Kidney tubule cell (primary cell): ENCODE data around the gene ALMS1.
"Not testable (repeated sequence)": the region's sequence is repeated elsewhere in the genome, so short reads cannot be mapped to it uniquely, and the experiment has no call there.

Experiments used
- DNase-seq: peaks from one replicate; pipeline ENCODE4 v3.0.0-alpha.2; 2018; ENCODE audit warnings: low spot score

Gene ALMS1

GRCh38 chr2:73624625-73625024, 239.0 kb downstream of the ALMS1 start:
- not testable (repeated sequence) for DNase-seq

GRCh38 chr2:73626237-73626636, 240.6 kb downstream of the ALMS1 start:
- DNase-seq: not testable (repeated sequence)

- not testable (repeated sequence) for DNase-seq
Measured at GRCh38 chr2:73628493-73628892, 242.9 kb downstream of the ALMS1 start.

- not testable (repeated sequence) for DNase-seq
Measured at GRCh38 chr2:73630662-73631266, 245.1 kb downstream of the ALMS1 start.

- DNase-seq: not testable (repeated sequence)
Measured at GRCh38 chr2:73636977-73637376, 251.3 kb downstream of the ALMS1 start.

- no peak for DNase-seq
Measured at GRCh38 chr2:73638429-73638828, 252.8 kb downstream of the ALMS1 start.

GRCh38 chr2:73640511-73640911, 254.9 kb downstream of the ALMS1 start:
- DNase-seq: no peak

GRCh38 chr2:73640946-73641766, 255.5 kb downstream of the ALMS1 start:
- no peak for DNase-seq

GRCh38 chr2:73641767-73642062, 256.1 kb downstream of the ALMS1 start:
- DNase-seq: no peak

- DNase-seq: peak; percentile 66
Measured at GRCh38 chr2:73642338-73643018, 256.8 kb downstream of the ALMS1 start, which contains the start of gene NAT8. TSS of gene NAT8 (minus strand) at chr2:73642422. CDS start at chr2:73641628, 794 bp downstream.

- DNase-seq: not testable (repeated sequence)
Measured at GRCh38 chr2:73647690-73648089, 262.1 kb downstream of the ALMS1 start.

- peak; percentile 55 for DNase-seq
Measured at GRCh38 chr2:73651591-73652230, 266.1 kb downstream of the ALMS1 start.

- DNase-seq: no peak
Measured at GRCh38 chr2:73652348-73652747, 266.7 kb downstream of the ALMS1 start.

GRCh38 chr2:73654175-73654574, 268.5 kb downstream of the ALMS1 start:
- no peak for DNase-seq
